CD14-positive monocyte (primary cell): Measurements from ENCODE around the gene RECQL5. TPM values are rescaled to one million over a fixed set of nuclear protein-coding genes. Genes with fewer than 3 reads are reported as not detected.

Experiments used
- DNase-seq, 3 donors: peaks; one replicate each; pipeline ENCODE4 v3.0.0-alpha.2; 2011 to 2022
- H2AFZ ChIP-seq: 2 replicates; pipeline ENCODE4 v1.6.0; 2012; ENCODE audit warnings: mild to moderate bottlenecking, low read depth, low read length, inconsistent platforms; ENCODE audit not compliant: insufficient read depth, poor library complexity, severe bottlenecking
- H3K27ac ChIP-seq, 2 donors: 1 replicate in 1 of 2; 2 replicates in 1 of 2; pipeline ENCODE4 v1.5.1; 2012 to 2013; ENCODE audit warnings: low read length in 2 of 2, control low read depth in 1 of 2, inconsistent platforms in 1 of 2, low read depth in 1 of 2, mild to moderate bottlenecking in 1 of 2
- H3K27me3 ChIP-seq, 2 donors: one replicate each; pipeline versions ENCODE4 v1.6.0 to v1.6.1; 2011 to 2013; ENCODE audit warnings: low read length in 2 of 2; ENCODE audit not compliant: control insufficient read depth in 2 of 2, insufficient read depth in 2 of 2
- H3K36me3 ChIP-seq, 2 donors: replicated peaks in 1 of 2; 1 replicate in 1 of 2; 2 replicates in 1 of 2; pipeline versions ENCODE4 v1.5.1 to v1.6.1; 2012 to 2013; ENCODE audit warnings: low read length in 2 of 2, control low read depth in 1 of 2, inconsistent platforms in 1 of 2, mild to moderate bottlenecking in 1 of 2; ENCODE audit not compliant: insufficient read depth in 2 of 2, control insufficient read depth in 1 of 2
- H3K4me1 ChIP-seq, 2 donors: 1 replicate in 1 of 2; 2 replicates in 1 of 2; pipeline versions ENCODE4 v1.5.1 to v1.6.1; 2012 to 2013; ENCODE audit warnings: low read length in 2 of 2, control low read depth in 1 of 2, inconsistent platforms in 1 of 2, mild to moderate bottlenecking in 1 of 2, moderate library complexity in 1 of 2; ENCODE audit not compliant: insufficient read depth in 2 of 2, control insufficient read depth in 1 of 2
- H3K4me2 ChIP-seq: replicated peaks from 2 replicates; pipeline ENCODE3; 2012; ENCODE audit warnings: low read length, moderate library complexity, mild to moderate bottlenecking; ENCODE audit not compliant: poor library complexity, severe bottlenecking; ENCODE audit errors: extremely low read depth
- H3K4me3 ChIP-seq, 3 experiments: fragments of 200-600 bp in 1 of 3; sonication (generic) in 1 of 3; replicated peaks in 1 of 3; 1 replicate in 2 of 3; 2 replicates in 1 of 3; pipeline ENCODE4 v1.5.1; 2011 to 2013; ENCODE audit warnings: low read length in 3 of 3, mild to moderate bottlenecking in 3 of 3, control low read depth in 2 of 3, low read depth in 2 of 3, inconsistent platforms in 1 of 3, moderate library complexity in 1 of 3
- H3K79me2 ChIP-seq: 2 replicates; pipeline ENCODE4 v1.6.0; 2012; ENCODE audit warnings: mild to moderate bottlenecking, control low read depth, inconsistent platforms, low read length, moderate library complexity; ENCODE audit not compliant: insufficient read depth
- H3K9ac ChIP-seq: 2 replicates; pipeline ENCODE4 v1.6.0; 2017; ENCODE audit warnings: low read length, mild to moderate bottlenecking; ENCODE audit not compliant: insufficient read depth, poor library complexity, severe bottlenecking
- H3K9me3 ChIP-seq, 2 donors: replicated peaks in 1 of 2; 1 replicate in 1 of 2; 2 replicates in 1 of 2; pipeline versions ENCODE4 v1.5.1 to v1.6.1; 2012 to 2013; ENCODE audit warnings: low read length in 2 of 2, control low read depth in 1 of 2; ENCODE audit not compliant: control insufficient read depth in 1 of 2, insufficient read depth in 1 of 2
- H4K20me1 ChIP-seq: 2 replicates; pipeline ENCODE4 v1.6.0; 2012; ENCODE audit warnings: mild to moderate bottlenecking, low read length, control low read depth, moderate library complexity; ENCODE audit not compliant: insufficient read depth
- H3K27ac Mint-ChIP-seq, 7 donors: one replicate each; pipeline ENCODE4 v1.8.0; 2020; ENCODE audit warnings: mild to moderate bottlenecking in 7 of 7, mixed read lengths in 7 of 7, moderate library complexity in 6 of 7, inconsistent platforms in 2 of 7
- H3K27me3 Mint-ChIP-seq, 3 donors: one replicate each; pipeline ENCODE4 v1.8.0; 2021 to 2022; ENCODE audit warnings: low read depth in 3 of 3, mild to moderate bottlenecking in 3 of 3, mixed read lengths in 3 of 3, moderate library complexity in 3 of 3, inconsistent platforms in 1 of 3
- H3K36me3 Mint-ChIP-seq, 2 donors: one replicate each; pipeline ENCODE4 v1.8.0; 2020; ENCODE audit warnings: mixed read lengths in 2 of 2, inconsistent platforms in 1 of 2, mild to moderate bottlenecking in 1 of 2
- H3K4me1 Mint-ChIP-seq: one replicate; pipeline ENCODE4 v1.8.0; 2020; ENCODE audit warnings: mild to moderate bottlenecking, mixed read lengths
- H3K4me3 Mint-ChIP-seq, 2 donors: one replicate each; pipeline ENCODE4 v1.8.0; 2020; ENCODE audit warnings: mild to moderate bottlenecking in 2 of 2, mixed read lengths in 2 of 2, moderate library complexity in 1 of 2
- H3K9me3 Mint-ChIP-seq, 7 donors: one replicate each; pipeline ENCODE4 v1.8.0; 2020 to 2022; ENCODE audit warnings: mixed read lengths in 7 of 7, mild to moderate bottlenecking in 6 of 7, moderate library complexity in 6 of 7, inconsistent platforms in 2 of 7
- CTCF ChIP-seq: fragments of 200-600 bp; IDR thresholded peaks from one replicate; pipeline ENCODE4 v1.8.0; 2022; ENCODE audit warnings: antibody characterized with exemption, mild to moderate bottlenecking
- WGBS: methylation state at CpG from one replicate; pipeline ENCODE4 v1.1.5; 2013; ENCODE audit warnings: missing lambda C conversion rate; ENCODE audit not compliant: insufficient coverage; 5-methylcytosine and 5-hydroxymethylcytosine counted together
- intact Hi-C, 2 donors: fragments of 100-400 bp; cut with micrococcal nuclease; formaldehyde crosslinking; loops; one replicate each; pipeline versions ENCODE4 v1.15.0 to v1.15.1; 2023
- polyA plus RNA-seq, 3 donors: library from polyadenylated mRNA; depleted of rRNA in 1 of 3; unstranded in 2 of 3; stranded (reverse) in 1 of 3; fragments of 300-500 nt in 2 of 3; fragments of >200 nt in 1 of 3; fragmentation: Illumina TruSeq in 2 of 3; gene quantifications; 1 replicate in 2 of 3; 2 replicates in 1 of 3; pipeline ENCODE4 v1.2.3, GENCODE V29; 2012 to 2021

Gene RECQL5
- polyA plus RNA-seq, 3 donors, result 3.1 to 27.7 (median 4.4) TPM

GRCh38 chr17:75615301-75615700, 51.7 kb downstream of the RECQL5 start:
- Mint-ChIP-seq H3K4me3 (no peak overlapping the region), H3K27ac (no peak overlapping the region), H3K9me3 (no peaks in the 10 kb centered on the region), H3K4me1 (no peaks in the 10 kb centered on the region), H3K36me3 (peaks cover 62 to 91% of the 10 kb centered on the region in 2 donors), H3K27me3 (peaks cover 0 to 2% (median 0%) of the 10 kb centered on the region in 3 donors)
- intact Hi-C loops, result no loop called here
- no peak overlapping the region for H2AFZ ChIP-seq
- no peak overlapping the region for H3K4me3 ChIP-seq
- no peaks in the 10 kb centered on the region for H4K20me1 ChIP-seq
- no peak for DNase-seq
- H3K9me3 ChIP-seq, result no peaks in the 10 kb centered on the region
- H3K27ac ChIP-seq, result no peak overlapping the region
- 98% methylated on average over 10 of the region's 11 CpGs for WGBS
- peaks cover 94 to 100% of the 10 kb centered on the region in 2 donors for H3K36me3 ChIP-seq
- H3K27me3 ChIP-seq, result no peaks in the 10 kb centered on the region
- H3K9ac ChIP-seq, result no peak overlapping the region
- no peaks in the 10 kb centered on the region for H3K79me2 ChIP-seq
- no peak overlapping the region for H3K4me2 ChIP-seq
- H3K4me1 ChIP-seq, result no peaks in the 10 kb centered on the region
- TF ChIP-seq CTCF, result no peak

GRCh38 chr17:75614556-75615270, 52.2 kb downstream of the RECQL5 start:
- Mint-ChIP-seq H3K36me3 (peaks cover 59 to 91% of the 10 kb centered on the region in 2 donors), H3K4me1 (no peaks in the 10 kb centered on the region), H3K27me3 (peaks cover 0 to 2% (median 0%) of the 10 kb centered on the region in 3 donors), H3K4me3 (no peak overlapping the region), H3K27ac (no peak overlapping the region), H3K9me3 (no peaks in the 10 kb centered on the region)
- no peaks in the 10 kb centered on the region for H3K27me3 ChIP-seq
- no peak overlapping the region for H3K4me2 ChIP-seq
- peaks cover 93 to 99% of the 10 kb centered on the region in 2 donors for H3K36me3 ChIP-seq
- no peak overlapping the region for H3K4me3 ChIP-seq
- no peaks in the 10 kb centered on the region for H3K9me3 ChIP-seq
- no peaks in the 10 kb centered on the region for H3K79me2 ChIP-seq
- no peaks in the 10 kb centered on the region for H4K20me1 ChIP-seq
- intact Hi-C loops, result no loop called here
- H3K4me1 ChIP-seq, result no peaks in the 10 kb centered on the region
- no peak overlapping the region for H3K27ac ChIP-seq
- WGBS, result 98% methylated on average over 17 of the region's 19 CpGs
- H2AFZ ChIP-seq, result no peak overlapping the region
- no peak overlapping the region for H3K9ac ChIP-seq
- TF ChIP-seq CTCF, result no peak
- no peak for DNase-seq
